Measurements from ENCODE around the gene DLG2.

Gene DLG2

DNA sequence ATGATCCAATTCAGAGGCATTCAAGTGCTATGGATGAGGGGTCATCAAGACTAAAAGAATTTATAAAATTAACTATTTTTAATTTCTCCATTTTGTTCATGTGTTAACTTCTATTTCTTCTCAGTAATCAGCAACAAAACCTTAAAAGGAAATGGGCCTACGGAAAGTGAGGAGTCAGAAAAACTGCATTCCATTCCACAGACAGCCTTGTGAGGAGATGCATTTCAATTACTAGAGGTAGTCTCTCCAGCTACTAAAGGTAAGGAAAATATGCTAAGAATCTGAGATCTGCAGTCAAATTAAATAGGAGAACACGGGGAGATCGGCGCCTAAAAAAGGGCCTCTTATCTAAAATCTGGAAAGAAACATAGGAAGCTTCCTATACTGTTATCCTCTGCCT is 661.7 kb downstream of the DLG2 start:
- no peak overlapping the region for H3K4me3 ChIP-seq (ENCODE audit: low read depth in 1 of 2, low read length in 2 of 2)
- H3K27ac ChIP-seq (ENCODE audit: low read depth, low read length): no peak overlapping the region
- H3K36me3 ChIP-seq (ENCODE audit: insufficient read depth, low read length): no peaks in the 10 kb centered on the region
- no peaks in the 10 kb centered on the region for H3K4me1 ChIP-seq (ENCODE audit: insufficient read depth, low read length)
- no peaks in the 10 kb centered on the region for H3K27me3 ChIP-seq (ENCODE audit: control insufficient read depth in 1 of 2, insufficient read depth in 2 of 2, low read length in 2 of 2)
- H3K9ac ChIP-seq (ENCODE audit: low read length): no peak overlapping the region
- H3K9me3 ChIP-seq (ENCODE audit: low read length): no peaks in the 10 kb centered on the region

GRCh38 chr11:84963240-84963639 is 663.9 kb downstream of the DLG2 start:
- no peaks in the 10 kb centered on the region for H3K4me1 ChIP-seq (ENCODE audit: insufficient read depth, low read length)
- H3K4me3 ChIP-seq (ENCODE audit: low read depth in 1 of 2, low read length in 2 of 2): no peak overlapping the region
- no peaks in the 10 kb centered on the region for H3K27me3 ChIP-seq (ENCODE audit: control insufficient read depth in 1 of 2, insufficient read depth in 2 of 2, low read length in 2 of 2)
- no peaks in the 10 kb centered on the region for H3K36me3 ChIP-seq (ENCODE audit: insufficient read depth, low read length)
- no peaks in the 10 kb centered on the region for H3K9me3 ChIP-seq (ENCODE audit: low read length)
- H3K27ac ChIP-seq (ENCODE audit: low read depth, low read length): no peak overlapping the region
- no peak overlapping the region for H3K9ac ChIP-seq (ENCODE audit: low read length)

GRCh38 chr11:84962018-84962417 is 665.1 kb downstream of the DLG2 start:
- Histone ChIP-seq H3K27ac (ENCODE audit: low read depth, low read length) (no peak overlapping the region), H3K9ac (ENCODE audit: low read length) (no peak overlapping the region), H3K36me3 (ENCODE audit: insufficient read depth, low read length) (no peaks in the 10 kb centered on the region), H3K4me1 (ENCODE audit: insufficient read depth, low read length) (no peaks in the 10 kb centered on the region), H3K9me3 (ENCODE audit: low read length) (no peaks in the 10 kb centered on the region), H3K4me3 (ENCODE audit: low read depth in 1 of 2, low read length in 2 of 2) (no peak overlapping the region), H3K27me3 (ENCODE audit: control insufficient read depth in 1 of 2, insufficient read depth in 2 of 2, low read length in 2 of 2) (no peaks in the 10 kb centered on the region)

DNA sequence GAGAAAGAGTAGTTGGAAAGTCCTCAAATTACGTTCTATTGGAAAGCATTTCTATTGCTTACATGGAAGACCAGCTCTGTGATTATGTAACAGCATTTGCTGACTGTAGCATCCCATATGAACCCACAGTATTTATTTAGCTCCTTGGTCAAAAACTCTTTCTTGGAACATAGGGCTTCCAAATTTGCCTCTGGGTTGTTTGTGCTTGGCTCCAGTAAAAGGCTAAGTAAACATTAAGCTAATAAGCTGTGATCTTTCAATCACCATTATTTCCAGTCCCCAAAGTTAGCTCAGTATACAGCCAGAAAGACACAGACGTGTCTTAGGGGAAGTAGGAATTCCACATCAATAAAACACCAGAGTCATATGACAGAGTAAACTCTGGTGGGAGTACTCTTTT is 668.8 kb downstream of the DLG2 start:
- H3K27ac ChIP-seq (ENCODE audit: low read depth, low read length): no peak overlapping the region
- peaks cover 5% of the 10 kb centered on the region for H3K4me1 ChIP-seq (ENCODE audit: insufficient read depth, low read length)
- no peak overlapping the region for H3K4me3 ChIP-seq (ENCODE audit: low read depth in 1 of 2, low read length in 2 of 2)
- no peaks in the 10 kb centered on the region for H3K9me3 ChIP-seq (ENCODE audit: low read length)
- no peak overlapping the region for H3K9ac ChIP-seq (ENCODE audit: low read length)
- no peaks in the 10 kb centered on the region for H3K27me3 ChIP-seq (ENCODE audit: control insufficient read depth in 1 of 2, insufficient read depth in 2 of 2, low read length in 2 of 2)
- H3K36me3 ChIP-seq (ENCODE audit: insufficient read depth, low read length): no peaks in the 10 kb centered on the region

- no peak overlapping the region for H3K9ac ChIP-seq (ENCODE audit: low read length)
- no peaks in the 10 kb centered on the region for H3K9me3 ChIP-seq (ENCODE audit: low read length)
- no peak overlapping the region for H3K27ac ChIP-seq (ENCODE audit: low read depth, low read length)
- no peaks in the 10 kb centered on the region for H3K27me3 ChIP-seq (ENCODE audit: control insufficient read depth in 1 of 2, insufficient read depth in 2 of 2, low read length in 2 of 2)
- no peaks in the 10 kb centered on the region for H3K36me3 ChIP-seq (ENCODE audit: insufficient read depth, low read length)
- H3K4me1 ChIP-seq (ENCODE audit: insufficient read depth, low read length): no peaks in the 10 kb centered on the region
- no peak overlapping the region for H3K4me3 ChIP-seq (ENCODE audit: low read depth in 1 of 2, low read length in 2 of 2)
These were observed 676.4 kb downstream of the DLG2 start for GRCh38 chr11:84950569-84951270.

DNA sequence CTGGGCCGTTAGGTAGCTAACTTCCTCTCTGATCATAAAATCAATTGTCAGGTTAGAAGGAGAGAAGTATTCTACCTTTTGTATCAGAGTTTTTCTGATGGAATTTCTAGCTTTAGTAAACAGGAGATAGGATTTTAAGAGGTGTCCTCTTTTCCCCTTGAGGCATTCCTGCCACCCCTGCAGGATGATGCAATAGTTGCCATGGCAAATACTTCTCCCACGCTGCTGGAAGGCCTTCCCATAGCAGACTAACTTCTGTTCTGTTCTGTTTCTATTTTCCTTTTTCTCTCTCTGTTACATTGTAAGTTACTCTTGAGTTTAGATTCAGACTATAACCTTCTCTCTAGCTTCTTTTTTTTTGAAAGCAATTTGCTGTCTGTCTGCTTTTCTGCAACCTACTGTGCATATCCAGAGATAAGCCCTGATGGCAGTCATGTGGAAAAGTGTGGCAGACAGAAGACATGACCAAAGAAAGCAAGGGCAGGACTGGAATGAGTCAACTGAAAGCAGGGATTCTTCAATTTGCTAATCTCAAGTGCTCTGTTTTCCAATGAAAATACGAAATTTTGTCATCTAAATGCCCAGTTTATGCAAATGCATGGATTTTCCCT is 679.1 kb downstream of the DLG2 start:
- Histone ChIP-seq H3K27me3 (ENCODE audit: control insufficient read depth in 1 of 2, insufficient read depth in 2 of 2, low read length in 2 of 2) (no peaks in the 10 kb centered on the region), H3K4me1 (ENCODE audit: insufficient read depth, low read length) (no peaks in the 10 kb centered on the region), H3K9me3 (ENCODE audit: low read length) (no peaks in the 10 kb centered on the region), H3K9ac (ENCODE audit: low read length) (no peak overlapping the region), H3K4me3 (ENCODE audit: low read depth in 1 of 2, low read length in 2 of 2) (no peak overlapping the region), H3K36me3 (ENCODE audit: insufficient read depth, low read length) (no peaks in the 10 kb centered on the region), H3K27ac (ENCODE audit: low read depth, low read length) (no peak overlapping the region)

- Histone ChIP-seq H3K27ac (ENCODE audit: low read depth, low read length) (no peak overlapping the region), H3K27me3 (ENCODE audit: control insufficient read depth in 1 of 2, insufficient read depth in 2 of 2, low read length in 2 of 2) (no peaks in the 10 kb centered on the region), H3K4me3 (ENCODE audit: low read depth in 1 of 2, low read length in 2 of 2) (no peak overlapping the region), H3K4me1 (ENCODE audit: insufficient read depth, low read length) (no peaks in the 10 kb centered on the region), H3K36me3 (ENCODE audit: insufficient read depth, low read length) (no peaks in the 10 kb centered on the region), H3K9ac (ENCODE audit: low read length) (no peak overlapping the region), H3K9me3 (ENCODE audit: low read length) (no peaks in the 10 kb centered on the region)
These were observed 680.1 kb downstream of the DLG2 start for GRCh38 chr11:84947070-84947469.

- H3K27ac ChIP-seq (ENCODE audit: low read depth, low read length): no peak overlapping the region
- H3K36me3 ChIP-seq (ENCODE audit: insufficient read depth, low read length): no peaks in the 10 kb centered on the region
- no peaks in the 10 kb centered on the region for H3K4me1 ChIP-seq (ENCODE audit: insufficient read depth, low read length)
- no peaks in the 10 kb centered on the region for H3K9me3 ChIP-seq (ENCODE audit: low read length)
- H3K9ac ChIP-seq (ENCODE audit: low read length): no peak overlapping the region
- no peak overlapping the region for H3K4me3 ChIP-seq (ENCODE audit: low read depth in 1 of 2, low read length in 2 of 2)
- no peaks in the 10 kb centered on the region for H3K27me3 ChIP-seq (ENCODE audit: control insufficient read depth in 1 of 2, insufficient read depth in 2 of 2, low read length in 2 of 2)
These were observed 696.3 kb downstream of the DLG2 start for GRCh38 chr11:84930863-84931262.

DNA sequence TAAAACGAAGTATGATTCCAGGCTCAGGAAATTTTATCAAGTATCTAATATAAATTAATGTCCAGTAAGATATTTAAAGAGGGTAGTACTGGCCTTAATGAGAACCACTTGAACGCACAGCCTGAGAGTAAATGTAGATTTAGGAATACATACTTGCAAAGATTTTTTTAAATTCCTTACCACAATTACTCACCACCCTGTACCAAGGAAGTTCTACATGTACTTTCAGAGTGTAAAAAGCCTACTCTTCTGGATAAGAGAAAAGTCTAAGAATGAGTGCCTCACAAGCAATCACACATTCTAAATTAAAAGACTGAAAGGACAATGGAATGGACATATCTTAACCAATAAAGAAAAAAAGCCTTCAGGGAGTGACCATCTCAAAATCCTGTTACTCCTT is 697.4 kb downstream of the DLG2 start:
- H3K27ac ChIP-seq (ENCODE audit: low read depth, low read length): no peak overlapping the region
- no peak overlapping the region for H3K9ac ChIP-seq (ENCODE audit: low read length)
- H3K4me1 ChIP-seq (ENCODE audit: insufficient read depth, low read length): no peaks in the 10 kb centered on the region
- no peaks in the 10 kb centered on the region for H3K36me3 ChIP-seq (ENCODE audit: insufficient read depth, low read length)
- H3K9me3 ChIP-seq (ENCODE audit: low read length): no peaks in the 10 kb centered on the region
- H3K4me3 ChIP-seq (ENCODE audit: low read depth in 1 of 2, low read length in 2 of 2): no peak overlapping the region
- H3K27me3 ChIP-seq (ENCODE audit: control insufficient read depth in 1 of 2, insufficient read depth in 2 of 2, low read length in 2 of 2): no peaks in the 10 kb centered on the region

DNA sequence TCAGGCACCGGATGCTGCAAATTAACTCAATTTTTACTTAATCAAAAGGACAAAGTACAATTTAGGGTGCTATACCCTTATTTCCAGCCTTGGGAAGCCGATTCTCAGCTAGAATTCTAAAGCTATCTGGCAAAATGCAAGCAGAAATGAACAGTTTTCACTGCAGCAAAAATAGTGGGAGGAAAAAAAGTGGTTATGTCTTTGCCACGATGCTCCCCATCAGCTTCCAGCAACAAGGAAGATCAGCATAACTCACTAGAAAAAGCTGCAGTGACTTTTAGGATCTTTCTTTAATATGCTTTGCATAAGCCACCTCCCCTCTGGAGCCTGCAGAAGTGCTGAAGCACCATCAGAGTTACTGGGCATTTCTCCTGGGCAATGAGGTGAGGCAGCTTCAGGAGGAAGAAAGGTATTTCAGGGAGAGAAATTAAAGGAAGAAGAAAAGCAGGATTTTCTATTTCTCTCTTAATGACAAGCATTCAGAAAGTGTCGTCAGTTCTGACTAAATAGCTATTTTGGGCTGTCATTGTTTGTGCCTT is 702.9 kb downstream of the DLG2 start:
- H3K9ac ChIP-seq (ENCODE audit: low read length): no peak overlapping the region
- no peaks in the 10 kb centered on the region for H3K9me3 ChIP-seq (ENCODE audit: low read length)
- no peak overlapping the region for H3K27ac ChIP-seq (ENCODE audit: low read depth, low read length)
- no peaks in the 10 kb centered on the region for H3K27me3 ChIP-seq (ENCODE audit: control insufficient read depth in 1 of 2, insufficient read depth in 2 of 2, low read length in 2 of 2)
- H3K4me1 ChIP-seq (ENCODE audit: insufficient read depth, low read length): peaks cover 4% of the 10 kb centered on the region
- H3K36me3 ChIP-seq (ENCODE audit: insufficient read depth, low read length): no peaks in the 10 kb centered on the region
- no peak overlapping the region for H3K4me3 ChIP-seq (ENCODE audit: low read depth in 1 of 2, low read length in 2 of 2)

DNA sequence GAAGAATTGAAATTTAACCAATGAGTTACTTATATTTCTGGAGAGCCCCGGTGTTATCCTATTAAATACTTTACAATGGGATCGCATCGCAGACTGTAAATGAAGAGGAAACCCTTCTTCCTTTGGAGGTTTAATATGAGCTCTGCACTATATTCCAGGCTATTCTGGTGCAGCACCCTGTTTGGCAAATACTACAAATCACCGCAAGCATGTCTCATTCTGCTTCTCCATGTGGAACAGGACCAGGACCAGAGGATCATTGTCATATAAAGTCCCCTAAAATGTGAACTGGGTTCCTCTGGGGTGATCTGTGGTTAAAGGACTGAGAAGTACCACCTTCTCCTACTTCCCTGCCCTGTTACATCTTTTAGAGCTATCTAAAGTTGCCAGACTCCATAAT is 703.7 kb downstream of the DLG2 start:
- Histone ChIP-seq H3K9me3 (ENCODE audit: low read length) (no peaks in the 10 kb centered on the region), H3K27me3 (ENCODE audit: control insufficient read depth in 1 of 2, insufficient read depth in 2 of 2, low read length in 2 of 2) (no peaks in the 10 kb centered on the region), H3K4me3 (ENCODE audit: low read depth in 1 of 2, low read length in 2 of 2) (no peak overlapping the region), H3K36me3 (ENCODE audit: insufficient read depth, low read length) (no peaks in the 10 kb centered on the region), H3K27ac (ENCODE audit: low read depth, low read length) (no peak overlapping the region), H3K9ac (ENCODE audit: low read length) (no peak overlapping the region), H3K4me1 (ENCODE audit: insufficient read depth, low read length) (peaks cover 4% of the 10 kb centered on the region)

- H3K27ac ChIP-seq (ENCODE audit: low read depth, low read length): no peak overlapping the region
- H3K9me3 ChIP-seq (ENCODE audit: low read length): no peaks in the 10 kb centered on the region
- peaks cover 4% of the 10 kb centered on the region for H3K4me1 ChIP-seq (ENCODE audit: insufficient read depth, low read length)
- H3K36me3 ChIP-seq (ENCODE audit: insufficient read depth, low read length): no peaks in the 10 kb centered on the region
- H3K9ac ChIP-seq (ENCODE audit: low read length): no peak overlapping the region
- peak overlapping the region in 1 of 2 donors; percentile 9 for H3K4me3 ChIP-seq (ENCODE audit: low read depth in 1 of 2, low read length in 2 of 2)
- no peaks in the 10 kb centered on the region for H3K27me3 ChIP-seq (ENCODE audit: control insufficient read depth in 1 of 2, insufficient read depth in 2 of 2, low read length in 2 of 2)
These were observed 704.3 kb downstream of the DLG2 start for GRCh38 chr11:84922836-84923235.
